ENCODE results near the gene SPP2.

GRCh38 chr2:234075947-234076346 lies 25.4 kb downstream of the SPP2 start:
- TF ChIP-seq CTCF (IDR thresholded peaks at IDR 0.05) (no peak), POLR2A (IDR thresholded peaks at IDR 0.05) (no peak)
